A549 treated with ZK216348 at 1 μM for 4 hours (cell line): Measurements from ENCODE around the gene SON. TPM values are rescaled to one million over a fixed set of nuclear protein-coding genes. Genes with fewer than 3 reads are reported as not detected.

Experiments used
- total RNA-seq: library from RNA; stranded (reverse); fragments of 200-300 nt; extraction: Qiagen RNA extraction; gene quantifications from 5 replicates; pipeline ENCODE4 v1.2.3, GENCODE V29; 2022; ENCODE audit warnings: low read depth

Gene SON
- 75.2 to 93.6 TPM (median 86.1 TPM) in 5 replicates for total RNA-seq

GRCh38 chr21:33542640-33543504, at the start of gene SON:
Gene SON (plus strand): TSS chr21:33543038. CDS start chr21:33543093, 55 bp downstream.

GRCh38 chr21:33541756-33542639, 840 bp upstream of the SON start, which contains the start of gene GART:
Gene GART (minus strand): TSS chr21:33542117. CDS start chr21:33539315, 2,802 bp downstream.

GRCh38 chr21:33588485-33589335, 45.9 kb downstream of the SON start, which contains the start of gene DONSON:
Gene DONSON (minus strand): TSS chr21:33588684. CDS start chr21:33588641, 43 bp downstream.

Other genes starting within 250 kb of the SON start
- gene IFNAR1, start 218.1 kb upstream of the SON start, total RNA-seq: 13.7 to 23.8 TPM (median 16.1 TPM) in 5 replicates
- gene IFNGR2, start 139.6 kb upstream of the SON start, total RNA-seq: 47.0 to 57.9 TPM (median 54.6 TPM) in 5 replicates
- gene TMEM50B, start 63.1 kb upstream of the SON start, total RNA-seq: 8.6 to 12.2 TPM (median 10.4 TPM) in 5 replicates
- 0.17 to 0.54 TPM (median 0.27 TPM) in 5 replicates for gene DNAJC28, start 51.3 kb upstream of the SON start, total RNA-seq
- gene GART, start 921 bp upstream of the SON start, total RNA-seq: 63.4 to 74.1 TPM (median 65.1 TPM) in 5 replicates
- 13.3 to 20.4 TPM (median 17.3 TPM) in 5 replicates for gene DONSON, start 45.6 kb downstream of the SON start, total RNA-seq
- gene CRYZL1, start 98.7 kb downstream of the SON start, total RNA-seq: 11.7 to 14.0 TPM (median 13.3 TPM) in 5 replicates
- gene ITSN1, start 99.5 kb downstream of the SON start, total RNA-seq: 16.2 to 20.8 TPM (median 18.9 TPM) in 5 replicates